H9 (cell line): ENCODE measurements around the gene TMPRSS11A. TPM values are rescaled to one million over a fixed set of nuclear protein-coding genes. Genes with fewer than 3 reads are reported as not detected.

Experiments
- DNase-seq: peaks from one replicate; pipeline ENCODE4 v3.0.0-alpha.2; 2017
- H2AFZ ChIP-seq: one replicate; pipeline ENCODE4 v1.6.1; 2013; ENCODE audit warnings: mild to moderate bottlenecking, low read length, control low read depth, moderate library complexity
- H2AK5ac ChIP-seq: 2 replicates; pipeline ENCODE4 v1.6.1; 2013; ENCODE audit warnings: low read length, control low read depth, mixed read lengths; ENCODE audit not compliant: insufficient read length
- H2BK120ac ChIP-seq: one replicate; pipeline ENCODE4 v1.6.1; 2013; ENCODE audit warnings: low read depth, mild to moderate bottlenecking, low read length, control low read depth, inconsistent platforms; ENCODE audit not compliant: poor library complexity, severe bottlenecking
- H2BK12ac ChIP-seq: 2 replicates; pipeline ENCODE4 v1.6.1; 2013; ENCODE audit warnings: low read length, control low read depth, mixed read lengths, low read depth; ENCODE audit not compliant: insufficient read length
- H2BK15ac ChIP-seq: 2 replicates; pipeline ENCODE4 v1.6.1; 2013; ENCODE audit warnings: low read depth, low read length, control low read depth
- H2BK20ac ChIP-seq: one replicate; pipeline ENCODE4 v1.6.1; 2013; ENCODE audit warnings: low read depth, mild to moderate bottlenecking, low read length, control low read depth, inconsistent platforms; ENCODE audit not compliant: poor library complexity, severe bottlenecking
- H2BK5ac ChIP-seq: 2 replicates; pipeline ENCODE4 v1.6.1; 2013; ENCODE audit warnings: low read length, control low read depth, mixed read lengths; ENCODE audit not compliant: insufficient read length
- H3K14ac ChIP-seq: 2 replicates; pipeline ENCODE4 v1.6.1; 2013; ENCODE audit warnings: low read length, control low read depth; ENCODE audit not compliant: insufficient read depth
- H3K18ac ChIP-seq: 2 replicates; pipeline ENCODE4 v1.6.1; 2013; ENCODE audit warnings: low read depth, mild to moderate bottlenecking, mixed read lengths, low read length, control low read depth; ENCODE audit not compliant: insufficient read length
- H3K23ac ChIP-seq: 2 replicates; pipeline ENCODE4 v1.6.1; 2013; ENCODE audit warnings: low read length, control low read depth, mixed read lengths, low read depth; ENCODE audit not compliant: insufficient read length
- H3K23me2 ChIP-seq: 2 replicates; pipeline ENCODE4 v1.6.1; 2013; ENCODE audit warnings: low read depth, mild to moderate bottlenecking, mixed read lengths, low read length, control low read depth; ENCODE audit not compliant: insufficient read length, poor library complexity, severe bottlenecking
- H3K27ac ChIP-seq: 2 replicates; pipeline ENCODE4 v1.5.1; 2013; ENCODE audit warnings: low read length, control low read depth, mixed read lengths, low read depth; ENCODE audit not compliant: insufficient read length
- H3K27me3 ChIP-seq: 2 replicates; pipeline ENCODE4 v1.6.1; 2013; ENCODE audit warnings: low read length, control low read depth, inconsistent platforms; ENCODE audit not compliant: insufficient read depth
- H3K4ac ChIP-seq: 2 replicates; pipeline ENCODE4 v1.6.1; 2013; ENCODE audit warnings: low read depth, mild to moderate bottlenecking, control low read depth, inconsistent platforms, low read length, moderate library complexity
- H3K4me1 ChIP-seq: 2 replicates; pipeline ENCODE4 v1.6.1; 2013; ENCODE audit warnings: low read length, control low read depth, inconsistent platforms; ENCODE audit not compliant: insufficient read depth
- H3K4me2 ChIP-seq: 2 replicates; pipeline ENCODE4 v1.6.1; 2013; ENCODE audit warnings: low read length, control low read depth, mixed read lengths; ENCODE audit not compliant: insufficient read length, insufficient read depth
- H3K56ac ChIP-seq: 2 replicates; pipeline ENCODE4 v1.6.1; 2013; ENCODE audit warnings: low read depth, mild to moderate bottlenecking, mixed read lengths, low read length, control low read depth; ENCODE audit not compliant: insufficient read length
- H3K79me1 ChIP-seq: 2 replicates; pipeline ENCODE4 v1.6.1; 2013; ENCODE audit warnings: low read depth, mild to moderate bottlenecking, moderate library complexity, low read length, control low read depth, inconsistent platforms; ENCODE audit not compliant: insufficient read depth, poor library complexity, severe bottlenecking
- H3K79me2 ChIP-seq: 2 replicates; pipeline ENCODE4 v1.6.1; 2013; ENCODE audit warnings: low read length, control low read depth, inconsistent platforms; ENCODE audit not compliant: insufficient read depth
- H3K9ac ChIP-seq: 2 replicates; pipeline ENCODE4 v1.6.1; 2013; ENCODE audit warnings: low read length, control low read depth, mixed read lengths; ENCODE audit not compliant: insufficient read length; ENCODE audit errors: extremely low read depth
- H3K9me3 ChIP-seq: one replicate; pipeline ENCODE4 v1.6.1; 2013; ENCODE audit warnings: low read depth, low read length, inconsistent platforms; ENCODE audit not compliant: control insufficient read depth
- H3T11ph ChIP-seq: one replicate; pipeline ENCODE4 v1.6.1; 2013; ENCODE audit warnings: mild to moderate bottlenecking, low read length, control low read depth, inconsistent platforms
- H4K20me1 ChIP-seq: one replicate; pipeline ENCODE4 v1.6.1; 2013; ENCODE audit not compliant: control insufficient read depth, insufficient read length, insufficient read depth
- H4K5ac ChIP-seq: 2 replicates; pipeline ENCODE4 v1.6.1; 2013; ENCODE audit warnings: low read depth, mild to moderate bottlenecking, mixed read lengths, low read length, control low read depth; ENCODE audit not compliant: insufficient read length
- H4K8ac ChIP-seq: replicated peaks from 2 replicates; pipeline ENCODE4 v1.6.1; 2013; ENCODE audit warnings: low read length, control low read depth, mixed read lengths, low read depth; ENCODE audit not compliant: insufficient read length
- H4K91ac ChIP-seq: 2 replicates; pipeline ENCODE4 v1.6.1; 2013; ENCODE audit warnings: low read depth, mild to moderate bottlenecking, moderate library complexity, mixed read lengths, low read length, control low read depth; ENCODE audit not compliant: insufficient read length
- H3K27ac Mint-ChIP-seq, 3 experiments: 2 replicates in 2 of 3; 3 replicates in 1 of 3; pipeline ENCODE4 v1.8.0; 2020 to 2021; ENCODE audit warnings: mixed read lengths in 3 of 3, mild to moderate bottlenecking in 1 of 3, moderate library complexity in 1 of 3
- H3K27me3 Mint-ChIP-seq: 2 replicates; pipeline ENCODE4 v1.8.0; 2021; ENCODE audit warnings: low read depth, mild to moderate bottlenecking, moderate library complexity, mixed read lengths
- H3K36me3 Mint-ChIP-seq, 3 experiments: 2 replicates in 2 of 3; 3 replicates in 1 of 3; pipeline ENCODE4 v1.8.0; 2020 to 2021; ENCODE audit warnings: low read depth in 3 of 3, mixed read lengths in 3 of 3; ENCODE audit not compliant: insufficient read depth in 1 of 3
- H3K4me1 Mint-ChIP-seq, 2 experiments: 2 replicates each; pipeline ENCODE4 v1.8.0; 2020; ENCODE audit warnings: mixed read lengths in 2 of 2
- H3K4me3 Mint-ChIP-seq, 2 experiments: 2 replicates in 1 of 2; 3 replicates in 1 of 2; pipeline ENCODE4 v1.8.0; 2020 to 2021; ENCODE audit warnings: mild to moderate bottlenecking in 2 of 2, mixed read lengths in 2 of 2, moderate library complexity in 1 of 2
- H3K9me3 Mint-ChIP-seq, 2 experiments: 2 replicates in 1 of 2; 3 replicates in 1 of 2; pipeline ENCODE4 v1.8.0; 2020; ENCODE audit warnings: mild to moderate bottlenecking in 2 of 2, mixed read lengths in 2 of 2, moderate library complexity in 1 of 2
- WGBS: extraction: QIAGEN DNeasy Blood & Tissue Kit; methylation state at CpG from one replicate; pipeline ENCODE4 v1.1.7; 2013; ENCODE audit warnings: missing lambda C conversion rate, low lambda C conversion rate, mixed read lengths; ENCODE audit not compliant: insufficient read length; ENCODE audit errors: extremely low coverage; 5-methylcytosine and 5-hydroxymethylcytosine counted together
- total RNA-seq: library from RNA; stranded (reverse); gene quantifications from 2 replicates; pipeline ENCODE4 v1.2.1, GENCODE V29; 2021
- TF ChIP-seq, protein P1 (sequence below): fragments of 200-600 bp; sonication (generic); conservative IDR thresholded peaks from 3 replicates; pipeline ENCODE4 v1.8.0; 2021; ENCODE audit warnings: antibody characterized with exemption, mild to moderate bottlenecking

Gene TMPRSS11A
- total RNA-seq, 1 experiment from 2014 or later = not detected

GRCh38 chr4:67885762-67886161 lies 77.5 kb downstream of the TMPRSS11A start:
- Histone ChIP-seq H3K9ac (no peak overlapping the region), H2BK120ac (no peak overlapping the region), H2AK5ac (no peak overlapping the region), H2BK12ac (no peak overlapping the region), H4K91ac (no peak overlapping the region), H3K4ac (no peak overlapping the region), H3K27me3 (no peaks in the 10 kb centered on the region), H3K27ac (no peak overlapping the region), H4K5ac (no peak overlapping the region), H3T11ph (no peak overlapping the region), H3K23me2 (no peaks in the 10 kb centered on the region), H2BK20ac (no peak overlapping the region), H3K4me2 (no peak overlapping the region), H3K56ac (no peak overlapping the region), H2BK15ac (no peak overlapping the region), H3K9me3 (no peaks in the 10 kb centered on the region), H3K18ac (no peak overlapping the region), H3K23ac (no peak overlapping the region), H3K79me1 (no peaks in the 10 kb centered on the region), H4K20me1 (no peaks in the 10 kb centered on the region), H2AFZ (no peak overlapping the region), H3K79me2 (no peaks in the 10 kb centered on the region), H3K4me1 (no peaks in the 10 kb centered on the region), H4K8ac (no peak overlapping the region), H3K14ac (no peak overlapping the region), H2BK5ac (no peak overlapping the region)
- TF ChIP-seq, protein P1, sequence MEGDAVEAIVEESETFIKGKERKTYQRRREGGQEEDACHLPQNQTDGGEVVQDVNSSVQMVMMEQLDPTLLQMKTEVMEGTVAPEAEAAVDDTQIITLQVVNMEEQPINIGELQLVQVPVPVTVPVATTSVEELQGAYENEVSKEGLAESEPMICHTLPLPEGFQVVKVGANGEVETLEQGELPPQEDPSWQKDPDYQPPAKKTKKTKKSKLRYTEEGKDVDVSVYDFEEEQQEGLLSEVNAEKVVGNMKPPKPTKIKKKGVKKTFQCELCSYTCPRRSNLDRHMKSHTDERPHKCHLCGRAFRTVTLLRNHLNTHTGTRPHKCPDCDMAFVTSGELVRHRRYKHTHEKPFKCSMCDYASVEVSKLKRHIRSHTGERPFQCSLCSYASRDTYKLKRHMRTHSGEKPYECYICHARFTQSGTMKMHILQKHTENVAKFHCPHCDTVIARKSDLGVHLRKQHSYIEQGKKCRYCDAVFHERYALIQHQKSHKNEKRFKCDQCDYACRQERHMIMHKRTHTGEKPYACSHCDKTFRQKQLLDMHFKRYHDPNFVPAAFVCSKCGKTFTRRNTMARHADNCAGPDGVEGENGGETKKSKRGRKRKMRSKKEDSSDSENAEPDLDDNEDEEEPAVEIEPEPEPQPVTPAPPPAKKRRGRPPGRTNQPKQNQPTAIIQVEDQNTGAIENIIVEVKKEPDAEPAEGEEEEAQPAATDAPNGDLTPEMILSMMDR = no peak
- Mint-ChIP-seq H3K9me3 (no peaks in the 10 kb centered on the region; a peak in 1 of 5 replicates), H3K4me3 (no peak overlapping the region), H3K27ac (peak overlapping the region in 1 of 3 experiments; percentile 42; a peak in 1 of 7 replicates), H3K27me3 (no peaks in the 10 kb centered on the region), H3K4me1 (peaks cover 0 to 8% of the 10 kb centered on the region in 2 experiments; a peak in 2 of 4 replicates), H3K36me3 (no peaks in the 10 kb centered on the region)
- WGBS = no CpG with 5 or more reads among the region's 6 CpGs
- no peak for DNase-seq
